ENCODE results near the gene PCLO. TPM values are rescaled to one million over a fixed set of nuclear protein-coding genes. Genes with fewer than 3 reads are reported as not detected.

The PCLO gene
- total and polyA plus RNA-seq, 2 of the 4 experiments (the other 2 are of a cell fraction), result under 0.01 to 0.05 TPM

DNA sequence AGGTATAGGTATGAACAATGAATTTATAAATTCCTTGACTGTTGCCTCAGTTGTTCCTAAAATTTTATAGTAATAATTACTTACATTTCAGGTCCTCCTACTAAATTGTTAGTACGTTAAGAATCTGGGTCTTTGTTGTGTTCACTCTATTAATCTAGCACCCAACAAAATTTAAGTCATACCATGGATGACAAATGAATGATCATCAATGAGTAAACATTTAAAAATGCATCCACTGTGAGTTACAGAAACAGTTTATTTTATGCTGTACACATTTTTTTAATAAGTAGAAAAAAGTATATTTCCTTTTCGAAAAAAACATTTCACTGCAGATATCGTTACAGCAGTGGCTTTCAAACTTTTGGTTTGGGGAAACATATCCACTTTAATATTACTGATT lies 265.2 kb downstream of the PCLO start:
- Histone ChIP-seq H4K8ac (ENCODE audit: low read depth in 2 of 2, low read length in 2 of 2) (no peak overlapping the region), H3K9ac (ENCODE audit: low read depth, low read length) (no peak overlapping the region), H2BK15ac (ENCODE audit: low read depth, low read length) (no peak overlapping the region), H3K4me3 (ENCODE audit: insufficient read depth, low read depth, low read length) (no peak overlapping the region), H3K23ac (ENCODE audit: low read depth, low read length) (no peak overlapping the region), H3K4me1 (ENCODE audit: control insufficient read depth, insufficient read depth, low read length) (no peaks in the 10 kb centered on the region), H2AK5ac (ENCODE audit: low read depth, low read length) (no peak overlapping the region), H3K14ac (replicated peaks; ENCODE audit: low read depth, low read length) (no peak overlapping the region), H4K5ac (ENCODE audit: low read depth, low read length) (no peak overlapping the region), H4K20me1 (ENCODE audit: insufficient read depth, low read length) (no peaks in the 10 kb centered on the region), H3K9me3 (ENCODE audit: control insufficient read depth, insufficient read depth, low read length) (no peaks in the 10 kb centered on the region), H2AK9ac (replicated peaks; ENCODE audit: low read depth, low read length, poor library complexity) (no peak overlapping the region), H3K4me2 (ENCODE audit: low read depth, low read length) (no peak overlapping the region), H3K4ac (ENCODE audit: low read depth, low read length) (no peak overlapping the region), H3K27me3 (ENCODE audit: control insufficient read depth, insufficient read depth, low read length) (no peaks in the 10 kb centered on the region), H3K9me1 (ENCODE audit: insufficient read depth, low read length) (no peaks in the 10 kb centered on the region), H3K79me1 (ENCODE audit: low read depth in 1 of 2, low read length in 2 of 2) (no peaks in the 10 kb centered on the region), H3K36me3 (ENCODE audit: control insufficient read depth, insufficient read depth, low read length) (no peaks in the 10 kb centered on the region), H2BK5ac (ENCODE audit: low read depth, low read length, poor library complexity, severe bottlenecking) (no peak overlapping the region), H2AFZ (replicated peaks; ENCODE audit: low read length, poor library complexity) (no peak overlapping the region), H2BK120ac (ENCODE audit: low read depth, low read length) (no peak overlapping the region), H3K18ac (ENCODE audit: low read depth, low read length) (no peak overlapping the region), H2BK20ac (ENCODE audit: low read depth, low read length) (no peak overlapping the region), H4K91ac (ENCODE audit: insufficient read depth, low read depth, low read length) (no peak overlapping the region), H3K27ac (ENCODE audit: insufficient read depth, low read length) (no peak overlapping the region), H3K56ac (ENCODE audit: extremely low read depth, insufficient read depth, low read length) (no peak overlapping the region)
- TF ChIP-seq CHD1 (IDR thresholded peaks at IDR 0.05; ENCODE audit: low read depth, low read length) (no peak), POLR2A (IDR thresholded peaks at IDR 0.05; ENCODE audit: low read depth, low read length) (no peak), BHLHE40 (IDR thresholded peaks at IDR 0.05; ENCODE audit: low read depth, low read length) (no peak), CEBPB (IDR thresholded peaks at IDR 0.05; ENCODE audit: low read depth, low read length) (no peak), NFE2L2 (IDR thresholded peaks at IDR 0.05; ENCODE audit: low read depth, low read length) (no peak), RAD21 (IDR thresholded peaks at IDR 0.05; ENCODE audit: low read length) (no peak), RCOR1 (IDR thresholded peaks at IDR 0.05; ENCODE audit: insufficient replicate concordance, low read length) (no peak), SMC3 (IDR thresholded peaks at IDR 0.05; ENCODE audit: low read depth, low read length) (no peak), MAZ (IDR thresholded peaks at IDR 0.05; ENCODE audit: borderline replicate concordance, low read depth, low read length) (no peak), MXI1 (IDR thresholded peaks at IDR 0.05; ENCODE audit: borderline replicate concordance, low read depth, low read length) (no peak), FOS (IDR thresholded peaks at IDR 0.05; ENCODE audit: low read depth, low read length) (no peak), RFX5 (IDR thresholded peaks at IDR 0.05; ENCODE audit: low read depth, low read length) (no peak), MAFK (IDR thresholded peaks at IDR 0.05; ENCODE audit: low read depth, low read length) (no peak)
- TF ChIP-seq, protein P1, sequence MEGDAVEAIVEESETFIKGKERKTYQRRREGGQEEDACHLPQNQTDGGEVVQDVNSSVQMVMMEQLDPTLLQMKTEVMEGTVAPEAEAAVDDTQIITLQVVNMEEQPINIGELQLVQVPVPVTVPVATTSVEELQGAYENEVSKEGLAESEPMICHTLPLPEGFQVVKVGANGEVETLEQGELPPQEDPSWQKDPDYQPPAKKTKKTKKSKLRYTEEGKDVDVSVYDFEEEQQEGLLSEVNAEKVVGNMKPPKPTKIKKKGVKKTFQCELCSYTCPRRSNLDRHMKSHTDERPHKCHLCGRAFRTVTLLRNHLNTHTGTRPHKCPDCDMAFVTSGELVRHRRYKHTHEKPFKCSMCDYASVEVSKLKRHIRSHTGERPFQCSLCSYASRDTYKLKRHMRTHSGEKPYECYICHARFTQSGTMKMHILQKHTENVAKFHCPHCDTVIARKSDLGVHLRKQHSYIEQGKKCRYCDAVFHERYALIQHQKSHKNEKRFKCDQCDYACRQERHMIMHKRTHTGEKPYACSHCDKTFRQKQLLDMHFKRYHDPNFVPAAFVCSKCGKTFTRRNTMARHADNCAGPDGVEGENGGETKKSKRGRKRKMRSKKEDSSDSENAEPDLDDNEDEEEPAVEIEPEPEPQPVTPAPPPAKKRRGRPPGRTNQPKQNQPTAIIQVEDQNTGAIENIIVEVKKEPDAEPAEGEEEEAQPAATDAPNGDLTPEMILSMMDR (conservative IDR thresholded peaks at IDR 0.05; ENCODE audit: low read depth, low read length), result no peak
- TF ChIP-seq, protein P2, sequence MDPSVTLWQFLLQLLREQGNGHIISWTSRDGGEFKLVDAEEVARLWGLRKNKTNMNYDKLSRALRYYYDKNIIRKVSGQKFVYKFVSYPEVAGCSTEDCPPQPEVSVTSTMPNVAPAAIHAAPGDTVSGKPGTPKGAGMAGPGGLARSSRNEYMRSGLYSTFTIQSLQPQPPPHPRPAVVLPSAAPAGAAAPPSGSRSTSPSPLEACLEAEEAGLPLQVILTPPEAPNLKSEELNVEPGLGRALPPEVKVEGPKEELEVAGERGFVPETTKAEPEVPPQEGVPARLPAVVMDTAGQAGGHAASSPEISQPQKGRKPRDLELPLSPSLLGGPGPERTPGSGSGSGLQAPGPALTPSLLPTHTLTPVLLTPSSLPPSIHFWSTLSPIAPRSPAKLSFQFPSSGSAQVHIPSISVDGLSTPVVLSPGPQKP (IDR thresholded peaks at IDR 0.05; ENCODE audit: borderline replicate concordance, low read depth, low read length), result no peak
- TF ChIP-seq, protein P3, sequence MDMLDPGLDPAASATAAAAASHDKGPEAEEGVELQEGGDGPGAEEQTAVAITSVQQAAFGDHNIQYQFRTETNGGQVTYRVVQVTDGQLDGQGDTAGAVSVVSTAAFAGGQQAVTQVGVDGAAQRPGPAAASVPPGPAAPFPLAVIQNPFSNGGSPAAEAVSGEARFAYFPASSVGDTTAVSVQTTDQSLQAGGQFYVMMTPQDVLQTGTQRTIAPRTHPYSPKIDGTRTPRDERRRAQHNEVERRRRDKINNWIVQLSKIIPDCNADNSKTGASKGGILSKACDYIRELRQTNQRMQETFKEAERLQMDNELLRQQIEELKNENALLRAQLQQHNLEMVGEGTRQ (IDR thresholded peaks at IDR 0.05; ENCODE audit: low read depth, low read length), result no peak
- ChIA-PET CTCF (no interaction called here), POLR2A (ENCODE audit: unreplicated experiment) (no interaction called here)
- dilution Hi-C loops (cut with HindIII; ENCODE audit: low sequenced_read_pairs, unreplicated experiment), result no loop called here
- no peak for ATAC-seq (ENCODE audit: low read depth)
- DNase-seq, result no peak
- WGBS, 2 experiments (ENCODE audit: extremely low coverage in 2 of 2, insufficient read length in 1 of 2), result no CpG with 5 or more reads among the region's 3 CpGs
- in situ Hi-C loops (cut with MboI; ENCODE audit: low sequenced_read_pairs), result no loop called here
- BruUV-seq (replicated peaks), result no TSS peak
- intact Hi-C loops (cut with micrococcal nuclease), result no loop called here
